ENCODE results near the gene EP400.

EP400 gene

GRCh38 chr12:131987552-131987951 is 37.8 kb downstream of the EP400 start:
- no peak for DNase-seq (ENCODE audit: low spot score)

GRCh38 chr12:131988054-131988796 is 38.5 kb downstream of the EP400 start:
- DNase-seq (ENCODE audit: low spot score), result no peak

- no peak for DNase-seq (ENCODE audit: low spot score)
Observed at GRCh38 chr12:131989021-131989420, 39.3 kb downstream of the EP400 start.

- DNase-seq (ENCODE audit: low spot score), result no peak
Observed at GRCh38 chr12:131990066-131990979, 40.6 kb downstream of the EP400 start.

GRCh38 chr12:131990980-131991305 is 41.2 kb downstream of the EP400 start:
- DNase-seq (ENCODE audit: low spot score), result no peak

GRCh38 chr12:131991816-131992430 is 42.2 kb downstream of the EP400 start:
- DNase-seq (ENCODE audit: low spot score), result no peak

- no peak for DNase-seq (ENCODE audit: low spot score)
Observed at GRCh38 chr12:131994589-131994988, 44.8 kb downstream of the EP400 start.

GRCh38 chr12:132000286-132000872 is 50.6 kb downstream of the EP400 start:
- DNase-seq (ENCODE audit: low spot score), result no peak

- DNase-seq (ENCODE audit: low spot score), result no peak
Observed at GRCh38 chr12:132003846-132004245, 54.1 kb downstream of the EP400 start.

GRCh38 chr12:132004946-132005345 is 55.2 kb downstream of the EP400 start:
- no peak for DNase-seq (ENCODE audit: low spot score)

- DNase-seq (ENCODE audit: low spot score), result no peak
Observed at GRCh38 chr12:132006056-132006680, 56.4 kb downstream of the EP400 start.

- no peak for DNase-seq (ENCODE audit: low spot score)
Observed at GRCh38 chr12:132007041-132007440, 57.3 kb downstream of the EP400 start.

- DNase-seq (ENCODE audit: low spot score), result no peak
Observed at GRCh38 chr12:132009336-132009859, 59.7 kb downstream of the EP400 start.

GRCh38 chr12:132012919-132013568 is 63.3 kb downstream of the EP400 start:
- DNase-seq (ENCODE audit: low spot score), result no peak

- no peak for DNase-seq (ENCODE audit: low spot score)
Observed at GRCh38 chr12:132014092-132014914, 64.6 kb downstream of the EP400 start.

GRCh38 chr12:132014915-132015280 is 65.2 kb downstream of the EP400 start:
- no peak for DNase-seq (ENCODE audit: low spot score)

GRCh38 chr12:132015686-132016430 is 66.1 kb downstream of the EP400 start:
- no peak for DNase-seq (ENCODE audit: low spot score)

GRCh38 chr12:132018193-132018916 is 68.6 kb downstream of the EP400 start:
- DNase-seq (ENCODE audit: low spot score), result peak; percentile 5

GRCh38 chr12:132019891-132020290 is 70.1 kb downstream of the EP400 start:
- no peak for DNase-seq (ENCODE audit: low spot score)
